SK-N-SH treated with all-trans-retinoic acid at 6 μM for 48 hours (cell line): ENCODE data around the gene CCR9.

Source experiments
- ATAC-seq: fragments of 200-7000 bp; cut with Tn5 transposase; 3 replicates; pipeline ENCODE4 v1.9.1; 2020; ENCODE audit warnings: mild to moderate bottlenecking, moderate library complexity
- ARNTL ChIP-seq: fragments of 450-650 bp; formaldehyde crosslinking; IDR thresholded peaks from 2 replicates; pipeline ENCODE4 v1.5.0; 2020; ENCODE audit warnings: low read depth, mild to moderate bottlenecking, moderate library complexity, borderline replicate concordance
- BACH2 ChIP-seq: fragments of 250-450 bp; sonication (Bioruptor Pico); IDR thresholded peaks from 2 replicates; pipeline ENCODE4 v1.9.0; 2021; ENCODE audit warnings: mild to moderate bottlenecking, borderline replicate concordance
- CSDC2 ChIP-seq: fragments of 250-450 bp; sonication (Bioruptor Pico); IDR thresholded peaks from 2 replicates; pipeline ENCODE4 v1.5.0; 2020; ENCODE audit warnings: mild to moderate bottlenecking, moderate library complexity
- ESRRG ChIP-seq: fragments of 250-450 bp; sonication (Bioruptor Pico); IDR thresholded peaks from 2 replicates; pipeline ENCODE4 v1.6.1; 2021; ENCODE audit warnings: mild to moderate bottlenecking
- GLIS3 ChIP-seq: fragments of 250-450 bp; sonication (Bioruptor Pico); IDR thresholded peaks from 2 replicates; pipeline ENCODE4 v1.5.0; 2020; ENCODE audit warnings: mild to moderate bottlenecking, moderate library complexity
- ISL1 ChIP-seq: fragments of 250-450 bp; sonication (Bioruptor Pico); IDR thresholded peaks from 2 replicates; pipeline ENCODE4 v2.1.2; 2022; ENCODE audit warnings: mild to moderate bottlenecking, moderate library complexity
- OSR1 ChIP-seq: fragments of 250-450 bp; sonication (Bioruptor Pico); IDR thresholded peaks from 2 replicates; pipeline ENCODE4 v1.8.0; 2022; ENCODE audit warnings: moderate library complexity, mild to moderate bottlenecking, inconsistent platforms
- PPARA ChIP-seq: fragments of 250-450 bp; sonication (Bioruptor Pico); IDR thresholded peaks from 2 replicates; pipeline ENCODE4 v1.5.0; 2020; ENCODE audit warnings: mild to moderate bottlenecking, borderline replicate concordance
- RARB ChIP-seq: fragments of 250-450 bp; sonication (Bioruptor Pico); IDR thresholded peaks from 2 replicates; pipeline ENCODE4 v1.8.0; 2021; ENCODE audit warnings: mild to moderate bottlenecking, moderate library complexity
- SNAI2 ChIP-seq: fragments of 250-450 bp; sonication (Bioruptor Pico); IDR thresholded peaks from 2 replicates; pipeline ENCODE4 v1.5.0; 2020; ENCODE audit warnings: mild to moderate bottlenecking, moderate library complexity
- TCF4 ChIP-seq: fragments of 250-450 bp; sonication (Bioruptor Pico); IDR thresholded peaks from 2 replicates; pipeline ENCODE4 v1.8.0; 2021; ENCODE audit warnings: mild to moderate bottlenecking, moderate library complexity, borderline replicate concordance
- TOX ChIP-seq: fragments of 250-450 bp; sonication (Bioruptor Pico); IDR thresholded peaks from 2 replicates; pipeline ENCODE4 v1.8.0; 2021; ENCODE audit warnings: mild to moderate bottlenecking, moderate library complexity, borderline replicate concordance
- ZC3H10 ChIP-seq: fragments of 250-450 bp; sonication (Bioruptor Pico); IDR thresholded peaks from 2 replicates; pipeline ENCODE4 v1.5.1; 2021; ENCODE audit warnings: mild to moderate bottlenecking, moderate library complexity
- ZFP3 ChIP-seq: fragments of 250-450 bp; sonication (Bioruptor Pico); IDR thresholded peaks from 2 replicates; pipeline ENCODE4 v1.5.0; 2020; ENCODE audit warnings: mild to moderate bottlenecking, moderate library complexity
- ZFP30 ChIP-seq: fragments of 450-650 bp; formaldehyde crosslinking; IDR thresholded peaks from 2 replicates; pipeline ENCODE4 v1.5.0; 2022; ENCODE audit warnings: mild to moderate bottlenecking, moderate library complexity
- ZNF70 ChIP-seq: fragments of 450-650 bp; formaldehyde crosslinking; IDR thresholded peaks from 2 replicates; pipeline ENCODE4 v1.5.0; 2020; ENCODE audit warnings: mild to moderate bottlenecking, moderate library complexity
- TF ChIP-seq, protein P1 (sequence below): fragments of 250-450 bp; sonication (Bioruptor Pico); IDR thresholded peaks from 2 replicates; pipeline ENCODE4 v1.5.1; 2020; ENCODE audit warnings: low read depth, mild to moderate bottlenecking, moderate library complexity
- TF ChIP-seq, protein P2 (sequence below): fragments of 250-450 bp; sonication (Bioruptor Pico); IDR thresholded peaks from 2 replicates; pipeline ENCODE4 v1.8.0; 2020; ENCODE audit warnings: mild to moderate bottlenecking, moderate library complexity, borderline replicate concordance
- TF ChIP-seq, protein P3 (sequence below): fragments of 250-450 bp; sonication (Bioruptor Pico); IDR thresholded peaks from 2 replicates; pipeline ENCODE4 v1.5.0; 2020; ENCODE audit warnings: mild to moderate bottlenecking, moderate library complexity
- TF ChIP-seq, protein P4 (sequence below): fragments of 250-450 bp; sonication (Bioruptor Pico); IDR thresholded peaks from 2 replicates; pipeline ENCODE4 v1.5.1; 2021; ENCODE audit warnings: mild to moderate bottlenecking, moderate library complexity

CCR9 gene

DNA sequence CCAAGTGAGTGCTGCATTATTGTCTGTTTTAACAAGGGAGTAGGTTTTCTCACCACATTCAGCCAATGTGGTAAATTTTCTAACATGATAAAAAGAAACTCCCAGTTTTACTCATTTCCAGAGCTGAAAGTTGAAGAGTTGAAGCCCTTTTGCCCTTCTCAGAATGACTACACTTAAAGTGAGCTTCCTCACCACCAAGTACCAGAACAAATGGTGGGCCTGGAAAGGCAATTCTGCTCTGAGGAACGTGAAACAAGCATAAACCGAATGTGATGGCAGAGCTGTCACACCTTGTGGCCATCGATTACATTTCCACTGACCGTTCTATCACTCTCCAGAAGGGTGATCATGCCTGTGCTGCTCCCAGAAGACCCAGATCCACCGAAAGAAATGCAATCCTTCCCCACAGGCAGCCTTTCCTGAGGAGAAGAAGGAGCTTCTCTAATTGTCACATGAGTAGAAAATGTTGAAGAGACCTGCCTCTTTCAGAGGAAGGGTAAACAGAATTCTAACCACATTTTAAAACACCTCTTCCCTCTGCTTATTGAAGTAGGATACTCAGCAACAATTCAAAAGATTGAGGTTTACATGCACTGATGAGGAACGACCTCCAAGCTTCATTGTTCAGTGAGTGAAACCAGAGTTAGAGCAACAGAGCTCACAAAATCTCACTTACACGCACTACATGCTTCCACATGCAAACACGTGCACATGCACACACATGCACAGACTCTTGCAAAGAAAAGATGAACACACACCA is 21.4 kb upstream of the CCR9 start:
- TF ChIP-seq ESRRG (CRISPR knock-in tag) = no peak
- TF ChIP-seq, protein P1, sequence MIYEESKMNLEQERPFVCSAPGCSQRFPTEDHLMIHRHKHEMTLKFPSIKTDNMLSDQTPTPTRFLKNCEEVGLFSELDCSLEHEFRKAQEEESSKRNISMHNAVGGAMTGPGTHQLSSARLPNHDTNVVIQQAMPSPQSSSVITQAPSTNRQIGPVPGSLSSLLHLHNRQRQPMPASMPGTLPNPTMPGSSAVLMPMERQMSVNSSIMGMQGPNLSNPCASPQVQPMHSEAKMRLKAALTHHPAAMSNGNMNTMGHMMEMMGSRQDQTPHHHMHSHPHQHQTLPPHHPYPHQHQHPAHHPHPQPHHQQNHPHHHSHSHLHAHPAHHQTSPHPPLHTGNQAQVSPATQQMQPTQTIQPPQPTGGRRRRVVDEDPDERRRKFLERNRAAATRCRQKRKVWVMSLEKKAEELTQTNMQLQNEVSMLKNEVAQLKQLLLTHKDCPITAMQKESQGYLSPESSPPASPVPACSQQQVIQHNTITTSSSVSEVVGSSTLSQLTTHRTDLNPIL (CRISPR knock-in tag) = no peak
- TF ChIP-seq OSR1 (CRISPR knock-in tag) = no peak
- TF ChIP-seq, protein P2, sequence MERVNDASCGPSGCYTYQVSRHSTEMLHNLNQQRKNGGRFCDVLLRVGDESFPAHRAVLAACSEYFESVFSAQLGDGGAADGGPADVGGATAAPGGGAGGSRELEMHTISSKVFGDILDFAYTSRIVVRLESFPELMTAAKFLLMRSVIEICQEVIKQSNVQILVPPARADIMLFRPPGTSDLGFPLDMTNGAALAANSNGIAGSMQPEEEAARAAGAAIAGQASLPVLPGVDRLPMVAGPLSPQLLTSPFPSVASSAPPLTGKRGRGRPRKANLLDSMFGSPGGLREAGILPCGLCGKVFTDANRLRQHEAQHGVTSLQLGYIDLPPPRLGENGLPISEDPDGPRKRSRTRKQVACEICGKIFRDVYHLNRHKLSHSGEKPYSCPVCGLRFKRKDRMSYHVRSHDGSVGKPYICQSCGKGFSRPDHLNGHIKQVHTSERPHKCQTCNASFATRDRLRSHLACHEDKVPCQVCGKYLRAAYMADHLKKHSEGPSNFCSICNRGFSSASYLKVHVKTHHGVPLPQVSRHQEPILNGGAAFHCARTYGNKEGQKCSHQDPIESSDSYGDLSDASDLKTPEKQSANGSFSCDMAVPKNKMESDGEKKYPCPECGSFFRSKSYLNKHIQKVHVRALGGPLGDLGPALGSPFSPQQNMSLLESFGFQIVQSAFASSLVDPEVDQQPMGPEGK = no peak
- TF ChIP-seq CSDC2 = no peak
- TF ChIP-seq ZFP30 = no peak
- no peak for TF ChIP-seq ARNTL (CRISPR knock-in tag)
- TF ChIP-seq ZNF70 = no peak
- TF ChIP-seq, protein P3, sequence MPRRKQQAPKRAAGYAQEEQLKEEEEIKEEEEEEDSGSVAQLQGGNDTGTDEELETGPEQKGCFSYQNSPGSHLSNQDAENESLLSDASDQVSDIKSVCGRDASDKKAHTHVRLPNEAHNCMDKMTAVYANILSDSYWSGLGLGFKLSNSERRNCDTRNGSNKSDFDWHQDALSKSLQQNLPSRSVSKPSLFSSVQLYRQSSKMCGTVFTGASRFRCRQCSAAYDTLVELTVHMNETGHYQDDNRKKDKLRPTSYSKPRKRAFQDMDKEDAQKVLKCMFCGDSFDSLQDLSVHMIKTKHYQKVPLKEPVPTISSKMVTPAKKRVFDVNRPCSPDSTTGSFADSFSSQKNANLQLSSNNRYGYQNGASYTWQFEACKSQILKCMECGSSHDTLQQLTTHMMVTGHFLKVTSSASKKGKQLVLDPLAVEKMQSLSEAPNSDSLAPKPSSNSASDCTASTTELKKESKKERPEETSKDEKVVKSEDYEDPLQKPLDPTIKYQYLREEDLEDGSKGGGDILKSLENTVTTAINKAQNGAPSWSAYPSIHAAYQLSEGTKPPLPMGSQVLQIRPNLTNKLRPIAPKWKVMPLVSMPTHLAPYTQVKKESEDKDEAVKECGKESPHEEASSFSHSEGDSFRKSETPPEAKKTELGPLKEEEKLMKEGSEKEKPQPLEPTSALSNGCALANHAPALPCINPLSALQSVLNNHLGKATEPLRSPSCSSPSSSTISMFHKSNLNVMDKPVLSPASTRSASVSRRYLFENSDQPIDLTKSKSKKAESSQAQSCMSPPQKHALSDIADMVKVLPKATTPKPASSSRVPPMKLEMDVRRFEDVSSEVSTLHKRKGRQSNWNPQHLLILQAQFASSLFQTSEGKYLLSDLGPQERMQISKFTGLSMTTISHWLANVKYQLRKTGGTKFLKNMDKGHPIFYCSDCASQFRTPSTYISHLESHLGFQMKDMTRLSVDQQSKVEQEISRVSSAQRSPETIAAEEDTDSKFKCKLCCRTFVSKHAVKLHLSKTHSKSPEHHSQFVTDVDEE (CRISPR knock-in tag) = no peak
- no peak for TF ChIP-seq PPARA
- no peak for TF ChIP-seq TOX (CRISPR knock-in tag)
- TF ChIP-seq BACH2 (CRISPR knock-in tag) = no peak
- no peak for TF ChIP-seq RARB (CRISPR knock-in tag)
- TF ChIP-seq, protein P4, sequence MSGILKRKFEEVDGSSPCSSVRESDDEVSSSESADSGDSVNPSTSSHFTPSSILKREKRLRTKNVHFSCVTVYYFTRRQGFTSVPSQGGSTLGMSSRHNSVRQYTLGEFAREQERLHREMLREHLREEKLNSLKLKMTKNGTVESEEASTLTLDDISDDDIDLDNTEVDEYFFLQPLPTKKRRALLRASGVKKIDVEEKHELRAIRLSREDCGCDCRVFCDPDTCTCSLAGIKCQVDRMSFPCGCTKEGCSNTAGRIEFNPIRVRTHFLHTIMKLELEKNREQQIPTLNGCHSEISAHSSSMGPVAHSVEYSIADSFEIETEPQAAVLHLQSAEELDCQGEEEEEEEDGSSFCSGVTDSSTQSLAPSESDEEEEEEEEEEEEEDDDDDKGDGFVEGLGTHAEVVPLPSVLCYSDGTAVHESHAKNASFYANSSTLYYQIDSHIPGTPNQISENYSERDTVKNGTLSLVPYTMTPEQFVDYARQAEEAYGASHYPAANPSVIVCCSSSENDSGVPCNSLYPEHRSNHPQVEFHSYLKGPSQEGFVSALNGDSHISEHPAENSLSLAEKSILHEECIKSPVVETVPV (CRISPR knock-in tag) = no peak
- TF ChIP-seq ZFP3 (CRISPR knock-in tag) = no peak
- no peak for TF ChIP-seq ISL1 (CRISPR knock-in tag)
- no peak for TF ChIP-seq SNAI2 (CRISPR knock-in tag)
- no peak for TF ChIP-seq ZC3H10 (CRISPR knock-in tag)
- ATAC-seq = no peak

DNA sequence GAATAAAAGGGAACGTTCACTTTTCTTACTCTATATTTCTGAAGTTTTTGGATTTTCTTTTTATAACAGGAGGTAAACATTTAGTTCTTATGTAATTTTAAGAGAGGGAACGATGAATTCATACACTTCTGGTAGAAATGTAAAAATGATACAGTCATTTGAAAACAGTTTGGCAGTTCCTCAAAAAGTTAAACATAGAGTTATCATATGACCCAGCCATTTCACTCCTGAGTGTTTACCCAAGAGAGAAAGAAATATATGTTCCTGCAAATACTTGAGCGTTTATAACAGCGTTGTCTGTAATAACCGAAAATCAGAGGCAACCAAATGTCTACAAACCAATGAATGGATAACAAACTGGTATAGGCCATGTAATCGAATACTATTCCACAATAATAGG is 20.8 kb upstream of the CCR9 start:
- no peak for TF ChIP-seq ZNF70
- TF ChIP-seq ESRRG (CRISPR knock-in tag) = no peak
- TF ChIP-seq RARB (CRISPR knock-in tag) = no peak
- no peak for TF ChIP-seq PPARA
- TF ChIP-seq TCF4 (CRISPR knock-in tag) = no peak
- no peak for TF ChIP-seq TOX (CRISPR knock-in tag)
- no peak for TF ChIP-seq GLIS3
- TF ChIP-seq, all 23 proteins: peak for 0
- ATAC-seq = no peak

DNA sequence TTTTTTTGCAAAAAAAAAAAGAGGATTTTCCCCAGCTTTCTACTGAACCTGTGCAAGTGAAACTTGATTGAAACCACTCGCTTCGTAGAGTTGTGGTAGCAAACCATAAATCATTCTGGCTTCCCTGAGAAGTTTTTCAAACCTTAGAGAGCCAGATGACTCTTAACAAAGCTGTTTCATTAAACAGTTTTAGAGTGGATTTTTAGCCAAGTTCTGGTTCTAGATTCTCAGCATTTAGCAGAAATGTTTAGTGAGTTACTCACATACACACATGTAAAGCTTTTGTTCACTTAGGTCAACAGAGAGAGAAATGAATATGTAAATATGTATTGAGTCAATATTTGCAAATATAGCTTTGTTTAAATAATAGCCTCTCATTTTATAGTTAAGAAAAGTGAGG is 18.1 kb upstream of the CCR9 start:
- no peak for ATAC-seq
- no peak for TF ChIP-seq TOX (CRISPR knock-in tag)
- TF ChIP-seq PPARA = no peak
- no peak for TF ChIP-seq TCF4 (CRISPR knock-in tag)
- TF ChIP-seq, protein P2 = no peak
- no peak for TF ChIP-seq ZFP3 (CRISPR knock-in tag)
- TF ChIP-seq, protein P3 (CRISPR knock-in tag) = no peak
- no peak for TF ChIP-seq ZC3H10 (CRISPR knock-in tag)
- TF ChIP-seq GLIS3 = no peak
- no peak for TF ChIP-seq CSDC2
- TF ChIP-seq, protein P4 (CRISPR knock-in tag) = no peak
- no peak for TF ChIP-seq ARNTL (CRISPR knock-in tag)
- no peak for TF ChIP-seq OSR1 (CRISPR knock-in tag)
